HEK293 (cell line): ENCODE results near the gene NPFFR2.

Experiments
- CTCF ChIP-seq: fragments of 450-650 bp; formaldehyde crosslinking; IDR thresholded peaks from 2 replicates; pipeline ENCODE4 v1.5.1; 2016; ENCODE audit warnings: missing biosample characterization, missing genetic modification characterization
- ZFP69B ChIP-seq: fragments of 450-650 bp; formaldehyde crosslinking; IDR thresholded peaks from 2 replicates; pipeline ENCODE4 v1.5.1; 2016; ENCODE audit warnings: missing biosample characterization, missing genetic modification characterization
- ZNF530 ChIP-seq: fragments of 450-650 bp; formaldehyde crosslinking; IDR thresholded peaks from 2 replicates; pipeline ENCODE4 v1.5.1; 2016; ENCODE audit warnings: low read depth, missing biosample characterization, missing genetic modification characterization
- ZNF707 ChIP-seq: fragments of 450-650 bp; formaldehyde crosslinking; IDR thresholded peaks from 2 replicates; pipeline ENCODE4 v1.5.1; 2016; ENCODE audit warnings: missing biosample characterization, missing genetic modification characterization
- TF ChIP-seq, protein P1 (sequence below): fragments of 450-650 bp; formaldehyde crosslinking; conservative IDR thresholded peaks from 2 replicates; pipeline ENCODE4 v1.5.1; 2016; ENCODE audit warnings: low read depth, missing biosample characterization, missing genetic modification characterization

GRCh38 chr4:72136429-72136828, 104.6 kb downstream of the NPFFR2 start:
- TF ChIP-seq ZNF530 (no peak), CTCF (no peak), ZNF707 (tag by site-specific recombination) (no peak), ZFP69B (tag by site-specific recombination) (no peak)
- TF ChIP-seq, protein P1, sequence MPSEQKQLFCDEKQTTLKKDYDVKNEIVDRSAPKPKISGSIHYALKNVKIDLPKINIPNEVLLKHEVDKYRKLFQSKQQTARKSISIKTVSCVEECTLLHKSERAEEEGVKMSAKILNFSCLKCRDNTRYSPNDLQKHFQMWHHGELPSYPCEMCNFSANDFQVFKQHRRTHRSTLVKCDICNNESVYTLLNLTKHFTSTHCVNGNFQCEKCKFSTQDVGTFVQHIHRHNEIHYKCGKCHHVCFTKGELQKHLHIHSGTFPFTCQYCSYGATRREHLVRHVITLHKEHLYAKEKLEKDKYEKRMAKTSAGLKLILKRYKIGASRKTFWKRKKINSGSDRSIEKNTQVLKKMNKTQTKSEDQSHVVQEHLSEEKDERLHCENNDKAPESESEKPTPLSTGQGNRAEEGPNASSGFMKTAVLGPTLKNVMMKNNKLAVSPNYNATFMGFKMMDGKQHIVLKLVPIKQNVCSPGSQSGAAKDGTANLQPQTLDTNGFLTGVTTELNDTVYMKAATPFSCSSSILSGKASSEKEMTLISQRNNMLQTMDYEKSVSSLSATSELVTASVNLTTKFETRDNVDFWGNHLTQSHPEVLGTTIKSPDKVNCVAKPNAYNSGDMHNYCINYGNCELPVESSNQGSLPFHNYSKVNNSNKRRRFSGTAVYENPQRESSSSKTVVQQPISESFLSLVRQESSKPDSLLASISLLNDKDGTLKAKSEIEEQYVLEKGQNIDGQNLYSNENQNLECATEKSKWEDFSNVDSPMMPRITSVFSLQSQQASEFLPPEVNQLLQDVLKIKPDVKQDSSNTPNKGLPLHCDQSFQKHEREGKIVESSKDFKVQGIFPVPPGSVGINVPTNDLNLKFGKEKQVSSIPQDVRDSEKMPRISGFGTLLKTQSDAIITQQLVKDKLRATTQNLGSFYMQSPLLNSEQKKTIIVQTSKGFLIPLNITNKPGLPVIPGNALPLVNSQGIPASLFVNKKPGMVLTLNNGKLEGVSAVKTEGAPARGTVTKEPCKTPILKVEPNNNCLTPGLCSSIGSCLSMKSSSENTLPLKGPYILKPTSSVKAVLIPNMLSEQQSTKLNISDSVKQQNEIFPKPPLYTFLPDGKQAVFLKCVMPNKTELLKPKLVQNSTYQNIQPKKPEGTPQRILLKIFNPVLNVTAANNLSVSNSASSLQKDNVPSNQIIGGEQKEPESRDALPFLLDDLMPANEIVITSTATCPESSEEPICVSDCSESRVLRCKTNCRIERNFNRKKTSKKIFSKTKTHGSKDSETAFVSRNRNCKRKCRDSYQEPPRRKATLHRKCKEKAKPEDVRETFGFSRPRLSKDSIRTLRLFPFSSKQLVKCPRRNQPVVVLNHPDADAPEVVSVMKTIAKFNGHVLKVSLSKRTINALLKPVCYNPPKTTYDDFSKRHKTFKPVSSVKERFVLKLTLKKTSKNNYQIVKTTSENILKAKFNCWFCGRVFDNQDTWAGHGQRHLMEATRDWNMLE (tag by site-specific recombination) = no peak
